ENCODE results near the gene SIGLEC9.

DNA sequence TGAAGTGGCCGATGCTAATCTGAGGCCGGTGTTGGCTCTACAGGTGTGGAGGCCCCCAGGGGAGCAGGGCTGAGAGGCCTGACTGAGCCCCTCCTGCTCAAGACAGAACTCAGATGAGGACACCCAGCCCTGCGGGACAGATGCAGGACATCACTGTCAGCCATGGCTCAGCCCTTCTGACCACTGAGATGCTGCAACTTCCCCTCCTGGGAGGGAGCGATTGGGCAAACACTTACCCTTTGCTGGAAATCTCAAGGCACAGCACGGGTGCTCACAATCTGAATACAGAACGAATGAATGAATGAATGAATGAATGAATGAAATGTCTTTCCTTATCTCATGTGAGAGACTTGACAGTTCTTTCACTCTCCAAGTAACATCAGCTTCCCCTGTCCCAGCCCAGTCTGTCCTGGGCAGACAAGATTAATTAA, 13.9 kb downstream of the SIGLEC9 start:
- TF ChIP-seq, protein P1, sequence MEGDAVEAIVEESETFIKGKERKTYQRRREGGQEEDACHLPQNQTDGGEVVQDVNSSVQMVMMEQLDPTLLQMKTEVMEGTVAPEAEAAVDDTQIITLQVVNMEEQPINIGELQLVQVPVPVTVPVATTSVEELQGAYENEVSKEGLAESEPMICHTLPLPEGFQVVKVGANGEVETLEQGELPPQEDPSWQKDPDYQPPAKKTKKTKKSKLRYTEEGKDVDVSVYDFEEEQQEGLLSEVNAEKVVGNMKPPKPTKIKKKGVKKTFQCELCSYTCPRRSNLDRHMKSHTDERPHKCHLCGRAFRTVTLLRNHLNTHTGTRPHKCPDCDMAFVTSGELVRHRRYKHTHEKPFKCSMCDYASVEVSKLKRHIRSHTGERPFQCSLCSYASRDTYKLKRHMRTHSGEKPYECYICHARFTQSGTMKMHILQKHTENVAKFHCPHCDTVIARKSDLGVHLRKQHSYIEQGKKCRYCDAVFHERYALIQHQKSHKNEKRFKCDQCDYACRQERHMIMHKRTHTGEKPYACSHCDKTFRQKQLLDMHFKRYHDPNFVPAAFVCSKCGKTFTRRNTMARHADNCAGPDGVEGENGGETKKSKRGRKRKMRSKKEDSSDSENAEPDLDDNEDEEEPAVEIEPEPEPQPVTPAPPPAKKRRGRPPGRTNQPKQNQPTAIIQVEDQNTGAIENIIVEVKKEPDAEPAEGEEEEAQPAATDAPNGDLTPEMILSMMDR (IDR thresholded peaks at IDR 0.05 in 2 of 3, conservative IDR thresholded peaks at IDR 0.05 in 1 of 3; ENCODE audit: borderline replicate concordance in 1 of 3, insufficient read depth in 1 of 3, low read depth in 2 of 3, low read length in 2 of 3) = no peak
- TF ChIP-seq SIN3A (IDR thresholded peaks at IDR 0.05; ENCODE audit: low read depth) = no peak
- no peak for TF ChIP-seq POLR2AphosphoS5 (IDR thresholded peaks at IDR 0.05; ENCODE audit: low read depth, low read length)

All from HCT116 (cell line).